Measurements from ENCODE around the gene APOBEC2. TPM values are rescaled to one million over a fixed set of nuclear protein-coding genes. Genes with fewer than 3 reads are reported as not detected.

The APOBEC2 gene
- total and polyA plus RNA-seq, 2 of the 13 experiments (the other 11 are each of a cell fraction or from before 2014, with no cell fraction given): 0.09 TPM; not detected in 1

DNA sequence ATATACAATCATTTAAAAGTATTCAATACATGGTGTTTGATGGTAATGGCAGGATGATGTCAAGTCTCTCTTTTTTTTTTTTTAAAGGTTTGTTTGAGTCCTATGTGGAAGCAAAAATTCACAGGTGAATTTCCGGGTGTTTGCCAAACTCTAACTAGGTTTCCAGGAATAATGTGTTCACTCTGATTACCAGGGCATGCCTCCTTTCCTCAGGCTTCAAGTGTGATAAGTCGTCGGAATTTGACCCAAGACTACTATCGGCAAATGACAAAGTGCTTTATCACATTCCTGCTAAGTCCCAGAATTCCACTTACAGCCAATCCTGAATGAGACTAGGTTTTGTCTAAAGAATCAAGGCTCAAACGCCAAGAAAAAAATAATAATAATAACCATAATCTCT lies 11.8 kb downstream of the APOBEC2 start (continued):
- TF ChIP-seq, protein P1, sequence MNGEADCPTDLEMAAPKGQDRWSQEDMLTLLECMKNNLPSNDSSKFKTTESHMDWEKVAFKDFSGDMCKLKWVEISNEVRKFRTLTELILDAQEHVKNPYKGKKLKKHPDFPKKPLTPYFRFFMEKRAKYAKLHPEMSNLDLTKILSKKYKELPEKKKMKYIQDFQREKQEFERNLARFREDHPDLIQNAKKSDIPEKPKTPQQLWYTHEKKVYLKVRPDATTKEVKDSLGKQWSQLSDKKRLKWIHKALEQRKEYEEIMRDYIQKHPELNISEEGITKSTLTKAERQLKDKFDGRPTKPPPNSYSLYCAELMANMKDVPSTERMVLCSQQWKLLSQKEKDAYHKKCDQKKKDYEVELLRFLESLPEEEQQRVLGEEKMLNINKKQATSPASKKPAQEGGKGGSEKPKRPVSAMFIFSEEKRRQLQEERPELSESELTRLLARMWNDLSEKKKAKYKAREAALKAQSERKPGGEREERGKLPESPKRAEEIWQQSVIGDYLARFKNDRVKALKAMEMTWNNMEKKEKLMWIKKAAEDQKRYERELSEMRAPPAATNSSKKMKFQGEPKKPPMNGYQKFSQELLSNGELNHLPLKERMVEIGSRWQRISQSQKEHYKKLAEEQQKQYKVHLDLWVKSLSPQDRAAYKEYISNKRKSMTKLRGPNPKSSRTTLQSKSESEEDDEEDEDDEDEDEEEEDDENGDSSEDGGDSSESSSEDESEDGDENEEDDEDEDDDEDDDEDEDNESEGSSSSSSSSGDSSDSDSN (CRISPR knock-in tag; IDR thresholded peaks at IDR 0.05): no peak
- no peak for TF ChIP-seq ZNF121 (CRISPR knock-in tag; IDR thresholded peaks at IDR 0.05)
- no peak for TF ChIP-seq ZNF33A (CRISPR knock-in tag; IDR thresholded peaks at IDR 0.05; ENCODE audit: borderline replicate concordance)

DNA sequence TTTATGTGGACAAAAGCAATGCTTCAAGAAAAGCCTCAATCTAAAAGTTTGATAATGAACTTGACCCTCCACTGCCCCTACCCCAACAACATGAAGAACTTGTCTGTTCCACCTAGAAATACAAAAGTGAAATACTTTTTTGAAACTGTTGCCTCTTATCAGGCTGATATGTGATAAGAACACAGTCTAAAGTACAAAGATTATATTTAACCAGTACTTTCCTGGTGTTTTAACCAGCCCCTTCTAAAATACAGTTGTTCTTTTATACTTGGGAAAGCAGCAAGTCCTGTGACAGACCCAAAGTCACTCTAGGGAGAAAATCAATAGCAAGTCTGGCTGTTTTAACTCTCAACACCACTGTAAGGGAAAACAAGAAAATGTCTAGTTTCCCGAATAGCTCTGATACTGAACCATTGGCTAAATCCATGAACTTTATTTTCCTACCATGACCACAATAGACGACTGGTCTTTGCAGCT lies 12.6 kb downstream of the APOBEC2 start:
- POLR2A ChIA-PET: interaction anchor here (0.7 to 1.3 kb wide), 9 partner anchors 9 to 108 kb away, joined by 3 to 27 read pairs (median 4); partner anchors contain the start of gene UNC5CL
- Histone ChIP-seq H3K27me3 (ENCODE audit: control insufficient read depth in 1 of 2, insufficient read depth in 2 of 2, low read length in 2 of 2) (no peaks in the 10 kb centered on the region), H2AFZ (ENCODE audit: low read length) (no peak overlapping the region), H3K9me3 (ENCODE audit: low read length) (no peaks in the 10 kb centered on the region), H3K27ac (ENCODE audit: extremely low read length, insufficient read depth, low read length) (peak overlapping the region; percentile 75), H3K36me3 (replicated peaks in 1 of 2; ENCODE audit: control insufficient read depth in 1 of 2, insufficient read depth in 2 of 2, low read length in 2 of 2) (peaks cover 6 to 28% of the 10 kb centered on the region in 2 experiments), H3K4me2 (ENCODE audit: low read depth, low read length) (peak overlapping the region; percentile 59), H3K79me2 (ENCODE audit: insufficient read depth, low read length) (peaks cover under 1% of the 10 kb centered on the region), H4K20me1 (ENCODE audit: insufficient read depth, low read length) (no peaks in the 10 kb centered on the region), H3K4me1 (ENCODE audit: insufficient read depth, low read length) (peaks cover 58% of the 10 kb centered on the region), H3K9ac (ENCODE audit: insufficient read depth, low read depth, low read length) (peak overlapping the region; percentile 56), H3K4me3 (replicated peaks in 1 of 3; ENCODE audit: insufficient read depth in 1 of 3, low read depth in 2 of 3, low read length in 3 of 3) (peak overlapping the region in 2 of 3 experiments; percentile 2 to 9; a peak in 2 of 6 replicates)
- peak; percentile 85 for ATAC-seq
- FAIRE-seq: peak; percentile 83
- peak; percentile 98 for DNase-seq (ENCODE audit: low spot score)
- CTCF ChIA-PET (ENCODE audit: low intra/inter-chr PET ratio, low total read pairs): interaction anchor here (3.4 to 5.3 kb wide), 4 partner anchors 26 to 59 kb away, joined by 19 to 56 read pairs (median 33); partner anchors contain the start of gene UNC5CL
- no TSS peak for BruUV-seq (replicated peaks)
- in situ Hi-C loops (cut with HindIII; ENCODE audit: extremely low pct_ligation_motif_present, low pct_unique_long_range_greater_than_20kb) (loop anchor here (5.0 kb wide), 1 partner anchor 33 kb away; no protein-coding TSS in a partner anchor), intact Hi-C loops (cut with micrococcal nuclease; ENCODE audit: unreplicated experiment) (loop anchor here (1.0 to 10.0 kb wide), 6 partner anchors 25 to 741 kb away; no protein-coding TSS in a partner anchor)
- 6% methylated on average over 2 of the region's 2 CpGs for WGBS (ENCODE audit: low lambda C conversion rate)
- no peak for TF ChIP-seq FOXC1 (CRISPR knock-in tag; IDR thresholded peaks at IDR 0.05; ENCODE audit: borderline replicate concordance)
- TF ChIP-seq REPIN1 (CRISPR knock-in tag; IDR thresholded peaks at IDR 0.05; ENCODE audit: borderline replicate concordance, low read depth): 0 out of 2 replicates have a peak, but pooled peaks have one; percentile 31
- TF ChIP-seq ZNF615 (CRISPR knock-in tag; IDR thresholded peaks at IDR 0.05; ENCODE audit: borderline replicate concordance): 0 out of 2 replicates have a peak, but pooled peaks have one; percentile 35
- TF ChIP-seq, protein P2, sequence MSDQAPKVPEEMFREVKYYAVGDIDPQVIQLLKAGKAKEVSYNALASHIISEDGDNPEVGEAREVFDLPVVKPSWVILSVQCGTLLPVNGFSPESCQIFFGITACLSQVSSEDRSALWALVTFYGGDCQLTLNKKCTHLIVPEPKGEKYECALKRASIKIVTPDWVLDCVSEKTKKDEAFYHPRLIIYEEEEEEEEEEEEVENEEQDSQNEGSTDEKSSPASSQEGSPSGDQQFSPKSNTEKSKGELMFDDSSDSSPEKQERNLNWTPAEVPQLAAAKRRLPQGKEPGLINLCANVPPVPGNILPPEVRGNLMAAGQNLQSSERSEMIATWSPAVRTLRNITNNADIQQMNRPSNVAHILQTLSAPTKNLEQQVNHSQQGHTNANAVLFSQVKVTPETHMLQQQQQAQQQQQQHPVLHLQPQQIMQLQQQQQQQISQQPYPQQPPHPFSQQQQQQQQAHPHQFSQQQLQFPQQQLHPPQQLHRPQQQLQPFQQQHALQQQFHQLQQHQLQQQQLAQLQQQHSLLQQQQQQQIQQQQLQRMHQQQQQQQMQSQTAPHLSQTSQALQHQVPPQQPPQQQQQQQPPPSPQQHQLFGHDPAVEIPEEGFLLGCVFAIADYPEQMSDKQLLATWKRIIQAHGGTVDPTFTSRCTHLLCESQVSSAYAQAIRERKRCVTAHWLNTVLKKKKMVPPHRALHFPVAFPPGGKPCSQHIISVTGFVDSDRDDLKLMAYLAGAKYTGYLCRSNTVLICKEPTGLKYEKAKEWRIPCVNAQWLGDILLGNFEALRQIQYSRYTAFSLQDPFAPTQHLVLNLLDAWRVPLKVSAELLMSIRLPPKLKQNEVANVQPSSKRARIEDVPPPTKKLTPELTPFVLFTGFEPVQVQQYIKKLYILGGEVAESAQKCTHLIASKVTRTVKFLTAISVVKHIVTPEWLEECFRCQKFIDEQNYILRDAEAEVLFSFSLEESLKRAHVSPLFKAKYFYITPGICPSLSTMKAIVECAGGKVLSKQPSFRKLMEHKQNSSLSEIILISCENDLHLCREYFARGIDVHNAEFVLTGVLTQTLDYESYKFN (CRISPR knock-in tag; conservative IDR thresholded peaks at IDR 0.05): peak; percentile 94
- TF ChIP-seq MAZ (IDR thresholded peaks at IDR 0.05; ENCODE audit: borderline replicate concordance, low read depth, low read length): no peak
- no peak for TF ChIP-seq MAZ (CRISPR knock-in tag; IDR thresholded peaks at IDR 0.05; ENCODE audit: low read depth)
- peak; percentile 73; the same call in 1 of the 2 replicates for TF ChIP-seq MED13 (CRISPR knock-in tag; IDR thresholded peaks at IDR 0.05)
